GM12878 (cell line): Measurements from ENCODE around the gene TBC1D8.

ENCODE experiments used
- CEBPB ChIP-seq, 2 experiments: fragments of 150-350 bp in 1 of 2; IDR thresholded peaks; 2 replicates each; pipeline ENCODE4 v1.6.1; 2012 to 2014; ENCODE audit warnings: low read depth in 2 of 2, low read length in 2 of 2, borderline replicate concordance in 1 of 2, inconsistent platforms in 1 of 2
- CHD4 ChIP-seq: fragments of 200-600 bp; sonication (generic); IDR thresholded peaks from 2 replicates; pipeline ENCODE4 v1.6.1; 2016; ENCODE audit warnings: mild to moderate bottlenecking
- ESRRA ChIP-seq: IDR thresholded peaks from 2 replicates; pipeline ENCODE4 v1.6.1; 2012; ENCODE audit warnings: mild to moderate bottlenecking, low read length, improper control_type of control experiment
- EZH2 ChIP-seq: IDR thresholded peaks from 2 replicates; pipeline ENCODE4 v1.6.1; 2012; ENCODE audit warnings: low read depth, mild to moderate bottlenecking, control low read depth, inconsistent platforms, low read length, borderline replicate concordance; ENCODE audit not compliant: control insufficient read depth
- GATAD2B ChIP-seq: fragments of 450-650 bp; conservative IDR thresholded peaks from 2 replicates; pipeline ENCODE4 v1.6.1; 2017; ENCODE audit warnings: low read depth, mild to moderate bottlenecking, moderate library complexity
- MTA3 ChIP-seq: IDR thresholded peaks from 2 replicates; pipeline ENCODE4 v1.6.1; 2012; ENCODE audit warnings: low read length, inconsistent platforms, borderline replicate concordance
- POLR2AphosphoS5 ChIP-seq: IDR thresholded peaks from 2 replicates; pipeline ENCODE4 v1.6.1; 2011; ENCODE audit warnings: mild to moderate bottlenecking, low read length, inconsistent platforms
- RFX5 ChIP-seq: IDR thresholded peaks from 2 replicates; pipeline ENCODE4 v1.6.1; 2011; ENCODE audit warnings: low read depth, low read length, improper control_type of control experiment
- ZNF687 ChIP-seq: fragments of 450-650 bp; IDR thresholded peaks from 2 replicates; pipeline ENCODE4 v1.6.1; 2017; ENCODE audit warnings: mild to moderate bottlenecking, moderate library complexity
- TF ChIP-seq, protein P1 (sequence below), 3 experiments: IDR thresholded peaks in 2 of 3; conservative IDR thresholded peaks in 1 of 3; 2 replicates each; pipeline ENCODE4 v1.5.1; 2011; ENCODE audit warnings: low read depth in 3 of 3, low read length in 3 of 3, mild to moderate bottlenecking in 3 of 3, control low read depth in 2 of 3, moderate library complexity in 2 of 3, inconsistent platforms in 1 of 3, mixed read lengths in 1 of 3; ENCODE audit not compliant: control insufficient read depth in 2 of 3, insufficient read depth in 1 of 3; ENCODE audit errors: extremely low read depth in 1 of 3

DNA sequence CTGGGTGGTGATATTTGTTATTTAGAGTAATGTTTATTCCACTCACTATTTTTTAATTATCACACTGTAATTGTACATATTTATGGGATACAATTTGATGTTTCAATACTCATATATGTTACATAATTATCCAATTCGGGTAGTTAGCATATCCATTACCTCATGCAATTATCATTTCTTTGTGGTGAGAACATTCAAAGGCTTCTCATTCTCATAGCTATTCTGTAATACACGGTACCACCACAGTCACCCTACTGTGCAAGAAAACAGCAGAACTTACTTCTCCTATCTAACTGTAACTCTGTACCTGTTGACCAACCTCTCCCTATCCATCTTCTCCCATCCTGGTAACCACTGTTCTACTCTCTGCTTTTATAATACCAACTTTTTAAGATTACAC lies 4.6 kb downstream of the TBC1D8 start:
- TF ChIP-seq MTA3 (no peak), RFX5 (no peak), ZNF687 (no peak), CHD4 (no peak), CEBPB (IDR thresholded peaks at IDR 0.05; ENCODE audit: borderline replicate concordance in 1 of 2, low read depth in 2 of 2, low read length in 2 of 2) (no peak), ESRRA (no peak), EZH2 (no peak), POLR2AphosphoS5 (no peak), GATAD2B (no peak)
- TF ChIP-seq, protein P1, sequence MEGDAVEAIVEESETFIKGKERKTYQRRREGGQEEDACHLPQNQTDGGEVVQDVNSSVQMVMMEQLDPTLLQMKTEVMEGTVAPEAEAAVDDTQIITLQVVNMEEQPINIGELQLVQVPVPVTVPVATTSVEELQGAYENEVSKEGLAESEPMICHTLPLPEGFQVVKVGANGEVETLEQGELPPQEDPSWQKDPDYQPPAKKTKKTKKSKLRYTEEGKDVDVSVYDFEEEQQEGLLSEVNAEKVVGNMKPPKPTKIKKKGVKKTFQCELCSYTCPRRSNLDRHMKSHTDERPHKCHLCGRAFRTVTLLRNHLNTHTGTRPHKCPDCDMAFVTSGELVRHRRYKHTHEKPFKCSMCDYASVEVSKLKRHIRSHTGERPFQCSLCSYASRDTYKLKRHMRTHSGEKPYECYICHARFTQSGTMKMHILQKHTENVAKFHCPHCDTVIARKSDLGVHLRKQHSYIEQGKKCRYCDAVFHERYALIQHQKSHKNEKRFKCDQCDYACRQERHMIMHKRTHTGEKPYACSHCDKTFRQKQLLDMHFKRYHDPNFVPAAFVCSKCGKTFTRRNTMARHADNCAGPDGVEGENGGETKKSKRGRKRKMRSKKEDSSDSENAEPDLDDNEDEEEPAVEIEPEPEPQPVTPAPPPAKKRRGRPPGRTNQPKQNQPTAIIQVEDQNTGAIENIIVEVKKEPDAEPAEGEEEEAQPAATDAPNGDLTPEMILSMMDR (IDR thresholded peaks at IDR 0.05 in 2 of 3, conservative IDR thresholded peaks at IDR 0.05 in 1 of 3; ENCODE audit: control insufficient read depth in 2 of 3, extremely low read depth in 1 of 3, insufficient read depth in 1 of 3, low read depth in 3 of 3, low read length in 3 of 3) = no peak
